GM12891 (cell line): ENCODE measurements around the gene RAD51AP2.

Experiments used
- POLR2A ChIP-seq: IDR thresholded peaks from 2 replicates; pipeline ENCODE4 v1.6.1; 2011; ENCODE audit warnings: low read depth, low read length, control low read depth
- POLR2AphosphoS5 ChIP-seq: IDR thresholded peaks from 2 replicates; pipeline ENCODE4 v1.6.1; 2011; ENCODE audit warnings: low read depth, low read length, control low read depth
- POU2F2 ChIP-seq: IDR thresholded peaks from 2 replicates; pipeline ENCODE4 v1.6.1; 2011; ENCODE audit warnings: low read depth, mild to moderate bottlenecking, control low read depth, low read length, moderate library complexity
- SPI1 ChIP-seq: IDR thresholded peaks from 2 replicates; pipeline ENCODE4 v1.6.1; 2011; ENCODE audit warnings: low read depth, low read length, control low read depth
- TAF1 ChIP-seq: IDR thresholded peaks from 2 replicates; pipeline ENCODE4 v1.6.1; 2011; ENCODE audit warnings: low read depth, low read length, control low read depth

DNA sequence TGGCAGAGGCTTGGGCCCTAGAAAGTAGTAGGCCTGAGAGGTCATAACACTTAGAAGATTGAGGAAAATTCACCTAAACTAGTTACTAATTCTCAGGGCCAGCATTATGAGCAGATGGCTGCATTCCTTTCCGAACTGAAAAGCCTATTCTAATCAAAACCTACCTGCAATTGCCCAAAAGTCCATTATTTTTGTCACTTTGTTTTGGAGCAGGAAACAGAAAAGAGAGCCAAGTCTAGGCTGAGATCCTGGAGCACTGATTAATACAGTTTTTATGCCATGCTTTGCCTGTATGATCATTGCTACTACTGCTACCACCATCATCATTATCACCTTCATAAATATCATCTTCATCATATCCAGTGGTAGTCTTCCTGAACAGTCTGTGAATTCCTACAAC, 36.9 kb upstream of the RAD51AP2 start:
- TF ChIP-seq POLR2AphosphoS5 (no peak), POLR2A (no peak), TAF1 (no peak), SPI1 (no peak), POU2F2 (no peak)
